ENCODE data around the gene GP9.

GP9 gene

DNA sequence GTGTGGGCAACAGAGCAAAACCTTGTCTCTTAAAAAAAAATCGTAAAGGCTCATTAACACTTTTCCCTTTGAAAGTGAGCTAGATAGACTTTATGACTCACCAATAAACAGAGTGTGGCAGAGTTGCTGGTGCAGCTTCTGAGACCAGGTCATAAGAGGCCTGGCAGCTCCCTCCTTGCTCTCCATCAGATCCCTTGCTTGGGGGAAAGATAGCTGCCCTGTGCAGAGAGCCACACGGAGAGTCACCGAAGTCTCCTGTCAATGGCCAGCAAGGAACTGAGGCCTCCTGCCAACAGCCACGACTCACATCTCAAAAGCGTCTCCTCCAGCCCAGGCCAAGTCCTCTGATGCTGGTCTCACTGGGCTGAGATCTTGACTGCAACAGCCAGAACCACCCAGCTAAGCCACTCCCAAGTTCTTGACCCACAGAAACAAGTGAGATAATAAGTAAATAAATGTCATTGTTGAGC is 8.7 kb upstream of the GP9 start:
- Histone ChIP-seq H3K4me1 (ENCODE audit: control insufficient read depth, insufficient read depth, low read length) (0 out of 2 replicates have a peak, but pooled peaks cover 2% of the 10 kb centered on the region), H3K27me3 (ENCODE audit: control insufficient read depth, insufficient read depth, low read length) (peaks cover 7% of the 10 kb centered on the region; the same call in 1 of the 2 replicates), H3K4me3 (ENCODE audit: low read depth, low read length) (no peak overlapping the region), H3K36me3 (ENCODE audit: control insufficient read depth, insufficient read depth, low read length) (no peaks in the 10 kb centered on the region), H3K9me3 (ENCODE audit: control insufficient read depth, insufficient read depth, low read depth, low read length) (peaks cover 4% of the 10 kb centered on the region), H3K27ac (ENCODE audit: low read depth, low read length) (no peak overlapping the region), H3K9ac (ENCODE audit: low read length) (no peak overlapping the region)

DNA sequence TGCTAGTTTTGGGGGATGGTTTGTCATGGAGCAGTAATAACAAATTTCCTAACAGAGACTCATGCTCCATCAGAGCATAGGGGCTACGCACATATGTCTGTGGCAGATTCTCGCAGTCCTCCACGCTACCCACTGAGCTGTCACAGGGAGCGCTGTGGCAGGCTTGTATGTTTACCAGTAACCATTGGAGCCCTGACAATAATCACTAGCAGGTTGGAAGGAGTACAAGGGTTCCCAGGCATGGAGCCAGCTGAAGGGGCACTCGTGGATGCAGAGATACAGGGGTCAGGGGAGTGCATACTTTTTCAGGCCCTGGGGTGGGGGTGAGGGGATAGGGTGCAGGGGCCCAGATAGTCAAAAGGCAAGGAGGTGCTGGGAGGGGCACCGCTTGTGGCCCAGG is 7.9 kb upstream of the GP9 start:
- Histone ChIP-seq H3K4me3 (ENCODE audit: low read depth, low read length) (no peak overlapping the region), H3K4me1 (ENCODE audit: control insufficient read depth, insufficient read depth, low read length) (0 out of 2 replicates have a peak, but pooled peaks cover 2% of the 10 kb centered on the region), H3K9ac (ENCODE audit: low read length) (no peak overlapping the region), H3K27me3 (ENCODE audit: control insufficient read depth, insufficient read depth, low read length) (no peaks in the 10 kb centered on the region), H3K36me3 (ENCODE audit: control insufficient read depth, insufficient read depth, low read length) (no peaks in the 10 kb centered on the region), H3K27ac (ENCODE audit: low read depth, low read length) (no peak overlapping the region), H3K9me3 (ENCODE audit: control insufficient read depth, insufficient read depth, low read depth, low read length) (peaks cover 4% of the 10 kb centered on the region)

DNA sequence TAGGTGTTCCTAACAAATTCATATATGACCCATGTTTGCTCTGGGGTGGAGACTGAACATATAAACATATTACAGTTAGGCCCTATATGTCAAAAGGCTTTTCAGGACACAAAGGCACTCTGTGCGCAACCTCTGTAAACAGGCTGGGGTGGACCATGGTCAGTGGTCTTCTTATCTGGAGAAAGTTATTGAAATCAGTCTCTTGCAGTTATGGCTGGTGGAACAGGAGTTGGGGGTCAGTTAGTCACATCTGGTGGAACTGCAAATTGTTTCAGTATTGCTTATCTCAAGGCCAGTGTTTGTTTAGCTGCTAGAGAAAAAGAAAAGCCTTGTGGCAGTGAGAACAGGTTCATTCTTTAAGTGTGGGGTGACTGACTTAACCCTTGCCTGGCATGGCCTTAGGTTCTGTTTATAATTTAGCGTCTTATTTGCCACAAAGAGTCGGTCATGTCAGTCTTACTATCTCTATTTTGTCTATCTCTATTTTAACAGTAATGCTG is 5.9 kb upstream of the GP9 start:
- H3K27me3 ChIP-seq (ENCODE audit: control insufficient read depth, insufficient read depth, low read length) = no peaks in the 10 kb centered on the region
- no peaks in the 10 kb centered on the region for H3K36me3 ChIP-seq (ENCODE audit: control insufficient read depth, insufficient read depth, low read length)
- H3K9ac ChIP-seq (ENCODE audit: low read length) = no peak overlapping the region
- H3K9me3 ChIP-seq (ENCODE audit: control insufficient read depth, insufficient read depth, low read depth, low read length) = no peaks in the 10 kb centered on the region
- H3K4me3 ChIP-seq (ENCODE audit: low read depth, low read length) = no peak overlapping the region
- H3K27ac ChIP-seq (ENCODE audit: low read depth, low read length) = no peak overlapping the region
- 0 out of 2 replicates have a peak, but pooled peaks cover 2% of the 10 kb centered on the region for H3K4me1 ChIP-seq (ENCODE audit: control insufficient read depth, insufficient read depth, low read length)

DNA sequence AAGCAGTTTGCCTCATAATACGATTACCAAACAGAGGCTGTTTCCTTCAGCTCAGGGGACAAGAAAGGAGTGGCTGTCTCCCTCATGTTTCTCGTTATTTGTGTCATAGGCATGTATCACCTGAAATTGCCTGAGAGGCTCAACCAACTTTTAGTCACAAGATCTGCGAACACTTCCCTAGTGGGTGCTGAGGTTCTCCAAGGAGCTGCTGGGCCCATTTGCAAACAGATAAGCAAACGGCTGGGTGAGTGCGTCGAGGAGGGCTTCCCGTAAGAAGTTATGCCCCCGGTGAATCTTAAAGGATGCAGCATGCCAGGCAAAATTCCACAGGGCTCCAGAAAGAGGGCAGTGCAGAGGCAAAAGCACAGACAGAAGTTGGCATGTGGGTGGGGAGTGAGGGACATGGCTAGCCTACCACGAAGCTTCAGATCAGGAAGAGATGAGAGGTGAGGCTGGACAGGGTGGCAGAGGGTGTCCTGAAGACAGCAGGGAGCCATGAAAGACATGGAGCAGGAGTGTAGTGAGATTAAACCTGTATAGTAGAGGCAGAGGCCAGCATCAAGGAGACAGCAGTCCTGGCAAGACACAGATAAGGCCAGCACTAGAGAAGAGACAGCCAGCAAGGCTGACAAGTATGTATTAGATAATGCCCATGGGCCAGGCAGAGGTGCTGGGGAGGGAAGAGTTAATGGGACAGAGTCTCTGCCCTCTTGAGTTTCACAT is 4.0 kb upstream of the GP9 start:
- Histone ChIP-seq H3K4me1 (ENCODE audit: control insufficient read depth, insufficient read depth, low read length) (0 out of 2 replicates have a peak, but pooled peaks cover 2% of the 10 kb centered on the region), H3K27ac (ENCODE audit: low read depth, low read length) (no peak overlapping the region), H3K36me3 (ENCODE audit: control insufficient read depth, insufficient read depth, low read length) (no peaks in the 10 kb centered on the region), H3K9ac (ENCODE audit: low read length) (no peak overlapping the region), H3K27me3 (ENCODE audit: control insufficient read depth, insufficient read depth, low read length) (no peaks in the 10 kb centered on the region), H3K4me3 (ENCODE audit: low read depth, low read length) (no peak overlapping the region), H3K9me3 (ENCODE audit: control insufficient read depth, insufficient read depth, low read depth, low read length) (no peaks in the 10 kb centered on the region)

DNA sequence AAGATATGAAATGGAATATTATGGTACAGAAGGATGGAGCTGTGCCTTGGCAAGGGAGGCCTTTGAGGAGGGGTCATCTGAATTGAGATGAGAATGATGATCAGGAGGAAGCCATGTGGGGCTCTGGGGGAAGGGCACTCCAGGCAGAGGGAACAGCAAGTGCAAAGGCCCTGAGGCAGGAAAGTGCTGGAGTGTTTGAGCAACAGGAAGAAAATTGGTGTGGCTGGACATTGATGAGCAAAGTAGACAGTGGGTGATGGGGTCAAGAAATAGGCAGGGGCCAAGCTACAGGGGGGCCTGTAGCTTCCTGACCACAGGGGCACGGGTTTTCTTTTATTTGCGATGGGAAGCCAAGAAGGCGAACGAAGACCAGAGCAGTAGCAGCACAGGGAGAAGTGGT is 3.3 kb upstream of the GP9 start:
- Histone ChIP-seq H3K27ac (ENCODE audit: low read depth, low read length) (no peak overlapping the region), H3K9me3 (ENCODE audit: control insufficient read depth, insufficient read depth, low read depth, low read length) (no peaks in the 10 kb centered on the region)

DNA sequence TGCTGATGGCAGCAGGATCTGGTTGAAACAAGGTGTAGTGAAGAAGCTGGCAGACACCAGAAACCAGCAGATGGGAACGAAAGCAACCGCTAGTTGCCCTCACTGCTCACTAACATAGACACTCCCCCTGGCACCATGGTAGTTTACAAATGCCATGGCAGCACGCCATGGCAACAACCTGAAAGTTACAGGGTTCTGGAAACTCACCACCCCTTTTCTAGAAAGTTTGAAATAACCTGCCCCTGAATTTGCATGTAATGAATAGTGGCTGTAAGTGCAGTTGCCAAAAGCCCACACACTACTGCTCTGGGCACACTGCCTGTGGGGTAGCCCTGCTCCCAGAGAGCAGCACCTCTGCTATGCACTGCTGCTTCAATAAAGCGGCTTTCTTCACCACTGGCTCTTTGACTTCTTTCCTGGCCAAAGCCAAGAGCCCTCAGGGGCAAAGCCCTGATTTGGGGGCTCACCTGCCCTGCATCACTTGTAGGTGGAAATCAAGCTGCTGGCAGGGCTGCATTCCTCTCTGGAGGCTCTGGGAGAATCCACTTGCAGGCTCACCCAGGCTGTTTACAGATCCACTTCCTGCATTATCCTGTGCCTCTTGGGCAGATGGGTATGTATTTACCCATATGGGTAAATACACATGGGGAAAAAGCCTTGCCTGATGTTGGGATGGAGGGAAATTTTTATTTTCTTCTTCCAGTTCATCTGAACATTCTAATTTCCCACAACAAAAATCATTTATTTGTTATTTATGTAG is 2.0 kb upstream of the GP9 start:
- H3K9me3 ChIP-seq (ENCODE audit: control insufficient read depth, insufficient read depth, low read depth, low read length) = no peaks in the 10 kb centered on the region
- H3K27ac ChIP-seq (ENCODE audit: low read depth, low read length) = no peak overlapping the region
- H3K4me3 ChIP-seq (ENCODE audit: low read depth, low read length) = no peak overlapping the region
- H3K4me1 ChIP-seq (ENCODE audit: control insufficient read depth, insufficient read depth, low read length) = 0 out of 2 replicates have a peak, but pooled peaks cover under 1% of the 10 kb centered on the region
- no peaks in the 10 kb centered on the region for H3K27me3 ChIP-seq (ENCODE audit: control insufficient read depth, insufficient read depth, low read length)
- H3K36me3 ChIP-seq (ENCODE audit: control insufficient read depth, insufficient read depth, low read length) = no peaks in the 10 kb centered on the region
- no peak overlapping the region for H3K9ac ChIP-seq (ENCODE audit: low read length)

More for the DNA sequence above, 3.3 kb upstream of the GP9 start:
- Histone ChIP-seq H3K36me3 (ENCODE audit: control insufficient read depth, insufficient read depth, low read length) (no peaks in the 10 kb centered on the region), H3K9ac (ENCODE audit: low read length) (no peak overlapping the region), H3K4me1 (ENCODE audit: control insufficient read depth, insufficient read depth, low read length) (0 out of 2 replicates have a peak, but pooled peaks cover 2% of the 10 kb centered on the region), H3K27me3 (ENCODE audit: control insufficient read depth, insufficient read depth, low read length) (no peaks in the 10 kb centered on the region), H3K4me3 (ENCODE audit: low read depth, low read length) (no peak overlapping the region)

DNA sequence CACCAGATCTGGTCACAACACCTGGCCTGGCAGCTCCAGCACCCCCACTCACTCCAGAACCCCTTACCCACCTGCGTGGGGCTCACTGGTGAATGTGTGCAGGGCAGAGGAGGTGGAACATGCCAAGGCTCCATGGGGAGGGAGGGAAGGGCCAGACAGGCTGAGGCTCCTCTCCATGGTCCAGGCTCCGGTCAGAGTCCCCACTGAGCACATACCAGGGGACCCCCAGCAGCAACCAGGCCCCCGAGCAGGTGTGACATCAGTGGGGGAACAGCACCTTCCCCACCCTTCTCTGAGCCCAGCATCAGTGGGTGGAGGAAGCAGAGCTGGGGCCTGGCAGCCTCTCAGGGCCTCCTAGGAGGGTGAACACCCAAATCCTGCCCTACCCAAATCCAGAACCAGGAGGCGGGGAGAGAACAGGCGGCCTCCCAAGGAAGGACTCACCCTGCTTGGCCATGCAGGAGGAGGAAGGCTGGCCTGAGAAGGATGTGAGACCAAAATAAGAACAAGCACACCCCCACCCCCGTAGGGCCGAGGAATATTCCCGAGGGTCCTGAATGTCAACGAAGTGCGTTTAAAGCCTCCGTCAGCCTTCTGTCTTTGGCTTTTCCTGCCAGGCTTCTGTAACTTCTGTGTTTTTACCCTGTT is 1.1 kb upstream of the GP9 start:
- no peak overlapping the region for H3K27ac ChIP-seq (ENCODE audit: low read depth, low read length)
- no peaks in the 10 kb centered on the region for H3K36me3 ChIP-seq (ENCODE audit: control insufficient read depth, insufficient read depth, low read length)
- no peak overlapping the region for H3K4me3 ChIP-seq (ENCODE audit: low read depth, low read length)
- no peaks in the 10 kb centered on the region for H3K9me3 ChIP-seq (ENCODE audit: control insufficient read depth, insufficient read depth, low read depth, low read length)
- no peaks in the 10 kb centered on the region for H3K27me3 ChIP-seq (ENCODE audit: control insufficient read depth, insufficient read depth, low read length)
- no peaks in the 10 kb centered on the region for H3K4me1 ChIP-seq (ENCODE audit: control insufficient read depth, insufficient read depth, low read length)
- H3K9ac ChIP-seq (ENCODE audit: low read length) = no peak overlapping the region

DNA sequence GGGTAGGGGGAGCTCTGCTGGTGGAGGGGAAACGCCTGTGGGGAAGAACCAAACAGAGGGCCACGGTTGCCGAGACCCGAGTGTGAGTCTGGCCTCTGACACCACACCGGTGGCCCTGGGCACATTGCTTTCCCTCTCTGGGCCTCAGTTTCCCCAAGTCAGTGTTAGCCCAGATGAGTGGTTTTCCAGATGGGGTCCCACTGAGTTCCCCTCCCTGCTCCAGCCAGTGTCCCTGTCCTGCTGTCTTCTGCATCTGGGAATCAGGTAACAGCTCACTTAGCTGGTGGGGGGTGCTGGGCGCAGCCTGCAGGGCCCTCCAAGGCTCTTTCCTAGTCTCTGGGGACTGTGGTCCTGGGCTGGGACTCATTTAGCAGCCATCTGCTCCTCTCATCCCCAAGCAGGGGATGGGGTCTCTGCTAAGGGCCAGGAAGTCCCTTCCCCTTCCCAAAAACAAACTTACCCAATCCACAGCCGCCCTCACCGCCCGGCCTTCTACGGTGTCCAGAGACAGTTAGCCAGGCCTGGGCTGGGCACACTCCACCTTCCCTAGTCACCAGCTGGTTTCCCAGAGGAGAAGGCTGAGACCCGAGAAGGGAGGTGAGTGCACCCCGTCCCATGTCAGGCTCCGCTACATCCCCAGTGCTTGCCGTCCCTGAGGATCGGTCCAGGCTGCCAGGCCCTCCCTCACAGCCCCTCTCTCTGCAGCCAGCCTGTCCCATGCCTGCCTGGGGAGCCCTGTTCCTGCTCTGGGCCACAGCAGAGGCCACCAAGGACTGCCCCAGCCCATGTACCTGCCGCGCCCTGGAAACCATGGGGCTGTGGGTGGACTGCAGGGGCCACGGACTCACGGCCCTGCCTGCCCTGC is 676 bp downstream of the GP9 start:
- no peak overlapping the region for H3K4me3 ChIP-seq (ENCODE audit: low read depth, low read length)

DNA sequence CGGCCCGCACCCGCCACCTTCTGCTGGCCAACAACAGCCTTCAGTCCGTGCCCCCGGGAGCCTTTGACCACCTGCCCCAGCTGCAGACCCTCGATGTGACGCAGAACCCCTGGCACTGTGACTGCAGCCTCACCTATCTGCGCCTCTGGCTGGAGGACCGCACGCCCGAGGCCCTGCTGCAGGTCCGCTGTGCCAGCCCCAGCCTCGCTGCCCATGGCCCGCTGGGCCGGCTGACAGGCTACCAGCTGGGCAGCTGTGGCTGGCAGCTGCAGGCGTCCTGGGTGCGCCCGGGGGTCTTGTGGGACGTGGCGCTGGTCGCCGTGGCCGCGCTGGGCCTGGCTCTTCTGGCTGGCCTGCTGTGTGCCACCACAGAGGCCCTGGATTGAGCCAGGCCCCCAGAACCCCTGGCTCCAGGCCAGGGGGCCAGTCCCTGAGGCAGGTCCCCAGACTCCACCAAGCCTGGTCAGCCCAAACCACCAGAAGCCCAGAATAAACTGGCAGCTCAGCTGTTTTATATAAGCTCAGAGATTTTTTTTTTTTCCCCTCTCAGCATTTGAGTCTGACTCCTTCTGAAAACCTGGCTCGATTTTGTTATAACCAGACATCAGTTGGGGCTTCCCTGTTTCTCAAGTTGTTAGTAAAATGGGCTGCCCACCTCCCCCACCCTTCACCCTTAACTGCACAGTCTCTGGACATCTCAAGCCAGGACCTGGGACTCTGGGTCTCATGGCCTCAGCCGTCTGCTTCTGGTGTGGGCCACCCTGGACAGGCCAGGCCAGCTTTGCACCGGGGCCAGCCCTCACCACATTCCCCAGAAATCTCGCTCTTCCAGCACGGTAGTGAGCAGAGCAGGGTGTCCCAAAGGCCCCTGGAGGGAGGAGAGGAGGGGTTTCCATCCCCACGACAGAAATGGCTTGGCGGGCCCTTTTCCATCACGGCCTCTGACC is 1.6 kb downstream of the GP9 start:
- Histone ChIP-seq H3K9ac (ENCODE audit: low read length) (no peak overlapping the region), H3K27me3 (ENCODE audit: control insufficient read depth, insufficient read depth, low read length) (no peaks in the 10 kb centered on the region), H3K36me3 (ENCODE audit: control insufficient read depth, insufficient read depth, low read length) (no peaks in the 10 kb centered on the region), H3K4me3 (ENCODE audit: low read depth, low read length) (no peak overlapping the region), H3K4me1 (ENCODE audit: control insufficient read depth, insufficient read depth, low read length) (no peaks in the 10 kb centered on the region), H3K9me3 (ENCODE audit: control insufficient read depth, insufficient read depth, low read depth, low read length) (no peaks in the 10 kb centered on the region), H3K27ac (ENCODE audit: low read depth, low read length) (no peak overlapping the region)

More for the DNA sequence above, 676 bp downstream of the GP9 start:
- no peaks in the 10 kb centered on the region for H3K4me1 ChIP-seq (ENCODE audit: control insufficient read depth, insufficient read depth, low read length)
- no peaks in the 10 kb centered on the region for H3K27me3 ChIP-seq (ENCODE audit: control insufficient read depth, insufficient read depth, low read length)
- H3K27ac ChIP-seq (ENCODE audit: low read depth, low read length) = no peak overlapping the region
- H3K9me3 ChIP-seq (ENCODE audit: control insufficient read depth, insufficient read depth, low read depth, low read length) = no peaks in the 10 kb centered on the region
- H3K36me3 ChIP-seq (ENCODE audit: control insufficient read depth, insufficient read depth, low read length) = no peaks in the 10 kb centered on the region
- no peak overlapping the region for H3K9ac ChIP-seq (ENCODE audit: low read length)
